Measurements from ENCODE around the gene PAPPA2. TPM values are rescaled to one million over a fixed set of nuclear protein-coding genes. Genes with fewer than 3 reads are reported as not detected.

The PAPPA2 gene
- total and polyA plus RNA-seq, 2 donors (not counting 1 experiment from before 2014, with no cell fraction given), result not detected

- Histone ChIP-seq H3K27ac (ENCODE audit: low read length in 2 of 2) (no peak overlapping the region), H3K9ac (ENCODE audit: low read length) (no peak overlapping the region), H3K27me3 (replicated peaks in 1 of 4; ENCODE audit: control extremely low read depth in 1 of 4, control insufficient read depth in 3 of 4, insufficient read depth in 4 of 4, low read length in 3 of 4) (no peaks in the 10 kb centered on the region), H3K4me2 (replicated peaks; ENCODE audit: low read depth, low read length, poor library complexity, severe bottlenecking) (no peak overlapping the region), H3K9me3 (ENCODE audit: control extremely low read depth in 1 of 3, control insufficient read depth in 2 of 3, insufficient read depth in 1 of 3, low read length in 2 of 3) (peaks cover 0 to 3% (median 0%) of the 10 kb centered on the region in 3 donors), H3K4me1 (ENCODE audit: control insufficient read depth in 2 of 2, insufficient read depth in 2 of 2, low read length in 2 of 2) (no peaks in the 10 kb centered on the region), H4K20me1 (ENCODE audit: control insufficient read depth, insufficient read depth, low read length, poor library complexity, severe bottlenecking) (no peaks in the 10 kb centered on the region), H2AFZ (ENCODE audit: insufficient read depth, low read depth, low read length, poor library complexity, severe bottlenecking) (no peak overlapping the region), H3K79me2 (ENCODE audit: control insufficient read depth, insufficient read depth, low read length) (no peaks in the 10 kb centered on the region), H3K4me3 (ENCODE audit: control extremely low read depth in 1 of 5, extremely low read depth in 1 of 5, insufficient read depth in 1 of 5, low read depth in 2 of 5, low read length in 4 of 5) (no peak overlapping the region), H3K36me3 (replicated peaks in 1 of 2; ENCODE audit: control extremely low read depth in 1 of 2, control insufficient read depth in 1 of 2, extremely low read depth in 1 of 2, insufficient read depth in 2 of 2, low read length in 1 of 2) (no peaks in the 10 kb centered on the region)
- Mint-ChIP-seq H3K27ac (no peak overlapping the region), H3K9me3 (ENCODE audit: insufficient read depth) (no peaks in the 10 kb centered on the region), H3K27me3 (peaks cover 7% of the 10 kb centered on the region), H3K4me1 (no peaks in the 10 kb centered on the region), H3K4me3 (no peak overlapping the region)
- TF ChIP-seq EZH2 (IDR thresholded peaks at IDR 0.05; ENCODE audit: borderline replicate concordance, insufficient read depth, low read depth, low read length, poor library complexity, severe bottlenecking) (no peak), CTCF (IDR thresholded peaks at IDR 0.05) (no peak)
- intact Hi-C loops (cut with micrococcal nuclease), result no loop called here
- ATAC-seq (ENCODE audit: low read depth) (no peak), DNase-seq (no peak)
- ChIA-PET POLR2A (no interaction called here), CTCF (no interaction called here)
- no CpG with 5 or more reads among the region's 1 CpG for WGBS (ENCODE audit: insufficient coverage)
Measured at GRCh38 chr1:176866011-176866714, 403.2 kb downstream of the PAPPA2 start.

- intact Hi-C loops (cut with micrococcal nuclease), result no loop called here
- ChIA-PET CTCF (interaction anchor here (2.8 kb wide), 1 partner anchor 11 kb away, joined by 9 read pairs; no protein-coding TSS in a partner anchor), POLR2A (no interaction called here)
- H2AFZ ChIP-seq (ENCODE audit: insufficient read depth, low read depth, low read length, poor library complexity, severe bottlenecking), result no peak overlapping the region
- no peaks in the 10 kb centered on the region for H3K4me1 Mint-ChIP-seq
- H3K27me3 ChIP-seq (replicated peaks in 1 of 4; ENCODE audit: control extremely low read depth in 1 of 4, control insufficient read depth in 3 of 4, insufficient read depth in 4 of 4, low read length in 3 of 4), result no peaks in the 10 kb centered on the region
- H3K9me3 Mint-ChIP-seq (ENCODE audit: insufficient read depth), result no peaks in the 10 kb centered on the region
- TF ChIP-seq CTCF (IDR thresholded peaks at IDR 0.05), result no peak
- no peak for TF ChIP-seq EZH2 (IDR thresholded peaks at IDR 0.05; ENCODE audit: borderline replicate concordance, insufficient read depth, low read depth, low read length, poor library complexity, severe bottlenecking)
- H3K79me2 ChIP-seq (ENCODE audit: control insufficient read depth, insufficient read depth, low read length), result no peaks in the 10 kb centered on the region
- no peak overlapping the region for H3K27ac ChIP-seq (ENCODE audit: low read length in 2 of 2)
- H3K36me3 ChIP-seq (replicated peaks in 1 of 2; ENCODE audit: control extremely low read depth in 1 of 2, control insufficient read depth in 1 of 2, extremely low read depth in 1 of 2, insufficient read depth in 2 of 2, low read length in 1 of 2), result no peaks in the 10 kb centered on the region
- ATAC-seq (ENCODE audit: low read depth) (no peak), DNase-seq (no peak)
- no peak overlapping the region for H3K9ac ChIP-seq (ENCODE audit: low read length)
- H3K9me3 ChIP-seq (ENCODE audit: control extremely low read depth in 1 of 3, control insufficient read depth in 2 of 3, insufficient read depth in 1 of 3, low read length in 2 of 3), result no peaks in the 10 kb centered on the region
- H3K27me3 Mint-ChIP-seq, result peaks cover 11% of the 10 kb centered on the region
- no peak overlapping the region for H3K4me3 ChIP-seq (ENCODE audit: control extremely low read depth in 1 of 5, extremely low read depth in 1 of 5, insufficient read depth in 1 of 5, low read depth in 2 of 5, low read length in 4 of 5)
- no peak overlapping the region for H3K27ac Mint-ChIP-seq
- 100% methylated on average over 3 of the region's 4 CpGs for whole genome bisulfite sequencing (ENCODE audit: insufficient coverage)
- H3K4me1 ChIP-seq (ENCODE audit: control insufficient read depth in 2 of 2, insufficient read depth in 2 of 2, low read length in 2 of 2), result no peaks in the 10 kb centered on the region
- H3K4me2 ChIP-seq (replicated peaks; ENCODE audit: low read depth, low read length, poor library complexity, severe bottlenecking), result no peak overlapping the region
- no peak overlapping the region for H3K4me3 Mint-ChIP-seq
- H4K20me1 ChIP-seq (ENCODE audit: control insufficient read depth, insufficient read depth, low read length, poor library complexity, severe bottlenecking), result no peaks in the 10 kb centered on the region
Measured at GRCh38 chr1:176869577-176869976, 406.6 kb downstream of the PAPPA2 start.

Measured in B cell (primary cell).